ENCODE data around the gene EAPP.
"Not testable (repeated sequence)": the region's sequence is repeated elsewhere in the genome, so short reads cannot be mapped to it uniquely, and the experiment has no call there.

Gene EAPP

DNA sequence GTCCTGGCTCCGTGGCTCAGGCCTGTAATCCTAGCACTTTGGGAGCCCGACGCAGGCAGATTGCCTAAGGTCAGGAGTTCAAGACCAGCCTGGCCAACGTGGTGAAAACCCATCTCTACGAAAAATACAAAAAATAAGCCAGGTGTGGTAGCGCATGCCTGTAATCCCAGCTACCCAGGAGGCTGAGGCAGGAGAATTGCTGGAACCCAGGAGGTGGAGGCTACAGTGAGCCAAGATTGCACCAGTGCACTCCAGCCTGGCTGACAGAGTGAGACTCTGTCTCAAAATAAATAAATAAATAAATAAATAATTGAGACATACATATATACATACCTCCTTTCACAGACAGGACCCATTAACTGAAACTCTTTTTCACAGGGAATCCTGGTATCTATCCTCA lies 1.4 kb downstream of the EAPP start:
- DNase-seq (ENCODE audit: low read depth in 1 of 2, low spot score in 1 of 2) = not testable (repeated sequence)

GRCh38 chr14:34537677-34538009 lies 1.9 kb downstream of the EAPP start:
- no peak for DNase-seq (ENCODE audit: low read depth in 1 of 2, low spot score in 1 of 2)

GRCh38 chr14:34536951-34537676 lies 2.4 kb downstream of the EAPP start:
- no peak for DNase-seq (ENCODE audit: low read depth in 1 of 2, low spot score in 1 of 2)

GRCh38 chr14:34527591-34527990 lies 11.9 kb downstream of the EAPP start:
- DNase-seq (ENCODE audit: low read depth in 1 of 2, low spot score in 1 of 2) = no peak

DNA sequence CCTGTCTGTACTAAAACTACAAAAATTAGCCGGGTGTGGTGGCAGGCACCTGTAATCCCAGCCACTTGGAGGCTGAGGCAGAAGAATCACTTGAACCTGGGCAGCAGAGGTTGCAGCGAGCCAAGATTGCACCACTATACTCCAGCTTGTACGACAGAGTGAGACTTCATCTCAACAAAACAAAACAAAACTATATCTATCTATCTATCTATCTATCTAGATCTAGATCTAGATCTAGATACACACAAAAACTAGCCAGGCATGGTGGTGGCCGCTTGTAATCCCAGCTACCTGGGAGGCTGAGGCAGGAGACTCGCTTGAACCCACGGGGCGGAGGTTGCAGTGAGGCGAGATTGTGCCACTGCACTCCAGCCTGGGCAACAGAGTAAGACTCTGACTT lies 15.3 kb downstream of the EAPP start:
- DNase-seq (ENCODE audit: low read depth in 1 of 2, low spot score in 1 of 2) = not testable (repeated sequence)

GRCh38 chr14:34522496-34522895 lies 17.0 kb downstream of the EAPP start:
- no peak for DNase-seq (ENCODE audit: low read depth in 1 of 2, low spot score in 1 of 2)

GRCh38 chr14:34521071-34521470 lies 18.4 kb downstream of the EAPP start:
- not testable (repeated sequence) for DNase-seq (ENCODE audit: low read depth in 1 of 2, low spot score in 1 of 2)

DNA sequence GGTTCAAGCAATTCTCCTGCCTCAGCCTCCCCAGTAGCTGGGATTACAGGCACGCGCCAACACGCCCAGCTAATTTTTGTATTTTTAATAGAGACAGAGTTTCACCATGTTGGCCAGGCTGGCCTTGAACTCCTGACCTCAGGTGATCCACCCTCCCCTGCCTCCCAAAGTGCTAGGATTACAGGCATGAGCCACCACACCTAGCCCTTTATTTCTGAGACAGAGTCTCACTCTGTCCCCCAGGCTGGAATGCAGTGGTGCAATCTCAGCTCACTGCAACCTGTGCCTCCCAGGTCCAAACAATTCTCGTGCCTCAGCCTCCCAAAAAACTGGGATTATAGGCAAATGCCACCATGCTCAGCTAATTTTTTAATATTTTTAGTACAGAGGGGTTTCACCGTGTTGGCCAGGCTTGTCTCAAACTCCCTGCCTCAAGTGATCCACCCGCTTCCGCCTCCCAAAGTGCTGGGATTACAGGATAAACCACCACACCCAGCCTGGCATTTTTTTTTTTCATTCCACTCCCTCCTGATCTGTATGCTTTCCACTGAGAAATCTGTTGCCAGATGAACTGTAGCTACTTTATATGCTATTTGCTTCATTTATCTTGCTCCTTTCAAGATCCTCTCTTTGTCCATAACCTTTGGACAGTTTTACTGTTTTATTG lies 19.1 kb downstream of the EAPP start:
- not testable (repeated sequence) for DNase-seq (ENCODE audit: low read depth in 1 of 2, low spot score in 1 of 2)

DNA sequence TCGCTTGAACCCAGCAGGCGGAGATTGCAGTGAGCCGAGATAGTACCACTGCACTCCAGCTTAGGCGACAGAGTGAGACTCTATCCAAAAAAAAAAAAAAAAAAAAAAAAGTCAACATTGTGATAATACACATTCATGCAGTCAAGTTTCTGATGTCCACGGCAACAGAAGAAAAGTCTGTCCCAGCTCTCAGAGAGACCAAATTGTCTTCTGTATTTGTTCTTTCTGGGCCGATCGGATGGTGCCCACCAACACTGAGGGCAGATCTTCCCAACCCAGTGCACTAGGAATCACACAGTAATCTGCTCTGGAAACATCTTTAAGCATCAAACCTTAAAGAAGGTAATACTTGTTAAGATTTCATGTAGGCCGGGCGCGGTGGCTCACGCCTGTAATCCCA lies 31.6 kb downstream of the EAPP start:
- DNase-seq (ENCODE audit: low read depth in 1 of 2, low spot score in 1 of 2) = no peak

GRCh38 chr14:34507459-34507858 lies 32.0 kb downstream of the EAPP start:
- DNase-seq (ENCODE audit: low read depth in 1 of 2, low spot score in 1 of 2) = no peak

- DNase-seq (ENCODE audit: low read depth in 1 of 2, low spot score in 1 of 2) = not testable (repeated sequence)
These were observed 34.4 kb downstream of the EAPP start for GRCh38 chr14:34505124-34505491.

DNA sequence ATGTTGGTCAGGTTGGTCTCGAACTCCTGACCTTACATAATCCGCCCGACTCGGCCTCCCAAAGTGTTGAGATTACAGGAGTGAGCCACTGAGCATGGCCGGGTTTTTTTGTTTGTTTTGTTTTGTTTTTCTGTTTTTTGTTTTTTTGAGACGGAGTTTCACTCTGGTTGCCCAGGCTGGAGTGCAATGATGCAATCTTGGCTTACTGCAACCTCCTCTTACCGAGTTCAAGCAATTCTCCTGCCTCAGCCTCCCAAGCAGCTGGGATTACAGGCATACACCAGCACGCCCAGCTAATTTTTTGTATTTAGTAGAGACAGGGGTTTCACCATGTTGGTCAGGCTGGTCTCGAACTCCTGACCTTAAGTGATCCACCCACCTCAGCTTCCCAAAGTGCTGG lies 35.5 kb downstream of the EAPP start:
- not testable (repeated sequence) for DNase-seq (ENCODE audit: low read depth in 1 of 2, low spot score in 1 of 2)

- DNase-seq (ENCODE audit: low read depth in 1 of 2, low spot score in 1 of 2) = no peak
These were observed 36.8 kb downstream of the EAPP start for GRCh38 chr14:34502545-34503225.

- DNase-seq (ENCODE audit: low read depth in 1 of 2, low spot score in 1 of 2) = no peak
These were observed 37.5 kb downstream of the EAPP start for GRCh38 chr14:34502001-34502400.

- DNase-seq (ENCODE audit: low read depth in 1 of 2, low spot score in 1 of 2) = no peak
These were observed 38.4 kb downstream of the EAPP start for GRCh38 chr14:34501004-34501580.

DNA sequence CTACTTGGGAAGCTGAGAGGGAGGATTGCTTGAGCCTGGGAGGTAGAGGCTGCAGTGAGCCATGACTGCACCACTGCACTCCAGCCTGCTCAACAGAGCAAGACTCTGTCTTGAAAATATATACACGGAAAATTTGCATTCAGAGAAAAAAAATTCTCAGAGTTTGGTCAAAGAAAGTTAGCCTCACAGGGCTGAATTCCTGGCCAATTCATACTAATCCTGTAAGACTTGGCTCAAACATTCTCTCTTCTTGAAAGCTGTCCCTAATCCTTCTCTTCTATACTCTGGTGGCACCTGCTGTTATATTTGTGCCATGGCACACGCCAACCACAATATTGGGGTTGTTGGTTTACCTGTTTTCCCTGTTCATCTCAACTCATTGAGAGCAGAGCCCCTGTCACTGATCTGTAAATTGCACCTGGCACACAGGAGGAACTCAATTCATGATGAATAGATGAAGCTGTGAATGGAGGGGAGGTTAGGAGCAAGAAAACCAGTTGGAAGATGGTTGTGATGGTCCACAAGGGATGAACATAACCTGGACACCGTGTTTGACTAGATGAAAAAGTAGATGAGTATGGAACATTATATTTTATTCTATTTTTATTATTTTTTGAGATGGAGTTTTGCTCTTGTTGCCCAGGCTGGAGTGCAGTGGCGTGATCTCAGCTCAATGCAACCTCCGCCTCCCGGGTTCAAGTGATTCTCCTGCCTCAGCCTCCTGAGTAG lies 40.7 kb downstream of the EAPP start:
- no peak for DNase-seq (ENCODE audit: low read depth in 1 of 2, low spot score in 1 of 2)

DNA sequence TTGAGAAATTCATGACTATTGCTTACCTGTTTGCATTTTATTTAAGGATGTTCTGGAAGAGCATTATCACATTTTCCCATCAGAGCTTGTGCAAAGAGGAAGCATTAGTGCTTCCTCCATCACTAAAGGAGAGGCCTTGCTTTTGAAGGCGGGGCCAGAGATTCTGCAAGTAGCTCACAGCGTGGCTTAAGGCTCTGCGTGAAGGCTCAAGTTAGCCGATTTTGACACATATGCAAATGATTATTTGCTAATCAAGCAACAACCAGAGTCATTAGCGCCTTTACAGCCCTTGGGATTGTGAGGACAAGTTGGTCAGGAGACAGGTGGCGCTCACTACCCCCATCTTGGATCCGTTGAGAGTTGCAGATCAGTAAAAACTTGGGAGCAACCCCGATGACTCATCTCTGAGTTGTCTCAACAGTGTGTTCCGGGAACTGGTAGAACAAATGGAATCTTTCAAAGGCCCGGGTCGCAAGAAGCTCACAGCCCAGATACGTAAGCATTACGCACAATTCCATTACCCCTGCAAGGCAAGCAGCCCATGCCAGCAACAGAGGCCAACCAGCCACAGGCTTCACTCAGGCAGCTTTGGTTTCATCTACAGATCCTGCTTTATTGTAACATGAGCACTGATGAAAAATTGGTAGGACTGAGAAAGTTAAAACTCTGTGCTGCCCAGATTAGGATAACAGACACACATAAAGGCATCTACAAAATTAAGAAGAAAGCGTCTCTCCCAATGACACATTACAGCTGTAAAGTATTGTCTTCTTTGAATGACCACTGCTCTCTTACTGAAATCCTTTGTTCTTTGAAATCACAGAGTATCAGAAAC lies 42.6 kb downstream of the EAPP start:
- DNase-seq (ENCODE audit: low read depth in 1 of 2, low spot score in 1 of 2) = no peak

DNA sequence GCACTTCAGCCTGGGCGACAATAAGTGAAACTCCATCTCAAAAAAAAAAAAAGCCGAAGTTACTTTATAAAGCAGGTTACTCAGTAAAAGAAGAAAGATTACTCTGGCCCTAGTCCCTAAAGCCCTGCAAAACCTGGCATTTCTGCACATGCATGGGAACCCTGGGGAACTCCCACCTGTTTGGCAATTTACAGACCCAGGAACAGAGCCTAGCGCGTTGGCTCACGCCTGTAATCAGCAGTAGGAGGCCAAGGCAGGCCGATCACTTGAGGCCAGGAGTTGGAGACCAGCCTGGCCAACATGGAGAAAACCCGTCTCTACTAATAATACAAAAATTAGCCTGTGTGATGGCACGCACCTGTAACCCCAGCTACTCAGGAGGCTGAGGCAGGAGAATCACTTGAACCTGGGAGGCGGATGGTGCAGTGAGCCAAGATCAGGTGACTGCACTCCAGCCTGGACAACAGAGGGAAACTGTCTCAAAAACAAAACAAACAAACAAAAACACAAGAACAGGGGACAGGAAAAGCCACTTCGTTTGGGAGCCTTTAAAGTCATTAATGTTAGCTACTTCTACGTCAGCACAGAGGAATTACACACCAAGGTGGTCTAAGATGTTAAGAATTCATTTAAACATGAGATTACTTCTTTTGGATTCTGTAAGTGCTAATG lies 43.4 kb downstream of the EAPP start:
- no peak for DNase-seq (ENCODE audit: low read depth in 1 of 2, low spot score in 1 of 2)

DNA sequence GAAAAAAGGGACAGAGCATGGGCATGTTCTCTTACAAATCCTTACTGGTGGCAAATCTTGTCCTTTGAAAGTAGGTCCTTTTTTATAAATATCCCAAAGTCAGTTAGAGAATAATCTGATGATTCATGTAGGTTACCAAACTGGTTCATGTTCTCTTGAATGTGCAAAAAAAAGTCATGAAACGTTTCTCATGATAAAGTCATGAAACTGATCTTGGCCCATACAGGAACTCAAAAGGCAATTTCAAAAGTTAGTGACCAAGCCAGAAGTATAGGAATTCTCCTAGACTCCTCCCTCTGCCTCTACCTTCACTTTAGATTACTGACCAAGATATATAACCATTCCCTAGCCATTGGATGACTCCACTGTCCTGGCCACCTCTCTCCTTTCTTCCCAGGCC lies 50.2 kb downstream of the EAPP start:
- no peak for DNase-seq (ENCODE audit: low read depth in 1 of 2, low spot score in 1 of 2)

GRCh38 chr14:34488528-34488927 lies 51.0 kb downstream of the EAPP start:
- DNase-seq (ENCODE audit: low read depth in 1 of 2, low spot score in 1 of 2) = no peak

All from stimulated activated CD4-positive, alpha-beta T cell treated with anti-CD3 and anti-CD28 coated beads, Interleukin-15, amount 100 ng/mL, for 1 hour (primary cell).